ENCODE data around the gene CDH22.

DNA sequence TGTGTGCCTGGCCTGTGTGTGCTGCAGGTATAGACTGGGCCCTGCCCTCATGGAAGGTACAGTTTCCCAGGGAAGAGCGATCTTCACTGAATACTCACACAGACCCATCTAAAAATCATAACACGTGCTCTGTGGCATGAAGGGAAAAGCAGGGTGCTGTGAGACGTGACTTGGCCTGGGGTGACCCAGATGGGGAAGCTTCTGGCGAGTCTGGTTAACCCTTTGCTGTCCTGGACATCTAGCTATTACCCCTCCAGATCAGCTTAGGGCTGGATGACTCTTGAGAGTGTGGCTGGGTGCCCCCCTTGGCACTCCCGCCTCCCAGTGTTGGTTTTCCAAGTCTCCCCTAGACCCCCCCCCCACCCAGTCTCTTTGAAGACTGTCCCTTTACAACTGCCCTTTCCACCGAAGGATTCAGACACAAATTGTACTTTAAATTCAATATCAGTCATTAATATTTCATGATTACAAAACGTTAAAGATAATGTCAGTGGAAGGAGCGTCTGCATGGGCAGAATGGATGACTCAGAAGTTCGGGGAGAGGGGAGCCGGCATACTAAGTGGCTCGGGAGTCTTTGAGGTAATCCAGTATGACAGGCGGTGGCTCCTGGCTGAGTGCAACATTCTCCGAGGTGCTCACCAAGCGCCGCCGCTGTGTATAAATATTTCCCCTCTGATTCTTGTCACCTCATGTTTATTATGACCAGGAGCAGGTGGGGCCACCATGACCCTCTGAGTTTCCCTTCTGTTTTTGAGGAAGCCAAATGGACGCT lies 112.8 kb downstream of the CDH22 start:
- TF ChIP-seq, protein P1, sequence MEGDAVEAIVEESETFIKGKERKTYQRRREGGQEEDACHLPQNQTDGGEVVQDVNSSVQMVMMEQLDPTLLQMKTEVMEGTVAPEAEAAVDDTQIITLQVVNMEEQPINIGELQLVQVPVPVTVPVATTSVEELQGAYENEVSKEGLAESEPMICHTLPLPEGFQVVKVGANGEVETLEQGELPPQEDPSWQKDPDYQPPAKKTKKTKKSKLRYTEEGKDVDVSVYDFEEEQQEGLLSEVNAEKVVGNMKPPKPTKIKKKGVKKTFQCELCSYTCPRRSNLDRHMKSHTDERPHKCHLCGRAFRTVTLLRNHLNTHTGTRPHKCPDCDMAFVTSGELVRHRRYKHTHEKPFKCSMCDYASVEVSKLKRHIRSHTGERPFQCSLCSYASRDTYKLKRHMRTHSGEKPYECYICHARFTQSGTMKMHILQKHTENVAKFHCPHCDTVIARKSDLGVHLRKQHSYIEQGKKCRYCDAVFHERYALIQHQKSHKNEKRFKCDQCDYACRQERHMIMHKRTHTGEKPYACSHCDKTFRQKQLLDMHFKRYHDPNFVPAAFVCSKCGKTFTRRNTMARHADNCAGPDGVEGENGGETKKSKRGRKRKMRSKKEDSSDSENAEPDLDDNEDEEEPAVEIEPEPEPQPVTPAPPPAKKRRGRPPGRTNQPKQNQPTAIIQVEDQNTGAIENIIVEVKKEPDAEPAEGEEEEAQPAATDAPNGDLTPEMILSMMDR (IDR thresholded peaks at IDR 0.05): no peak
- peak in 1 of 2 donors; percentile 12 for TF ChIP-seq POLR2A (IDR thresholded peaks at IDR 0.05)

Data from adrenal gland (tissue), 5 donors.